ENCODE measurements around the gene ABR. TPM values are rescaled to one million over a fixed set of nuclear protein-coding genes. Genes with fewer than 3 reads are reported as not detected.
"Not testable (repeated sequence)": the region's sequence is repeated elsewhere in the genome, so short reads cannot be mapped to it uniquely, and the experiment has no call there.

ABR gene
- total RNA-seq, 2 donors from 2014 or later, result 159 to 200 TPM

- DNase-seq (ENCODE audit: low spot score), result no peak
- TF ChIP-seq CTCF (IDR thresholded peaks at IDR 0.05), result no peak
- Histone ChIP-seq H3K27ac (no peak overlapping the region), H3K4me1 (ENCODE audit: control insufficient read depth in 1 of 2, low read depth in 2 of 2) (peaks cover 16 to 39% of the 10 kb centered on the region in 2 donors), H3K36me3 (peaks cover 25% of the 10 kb centered on the region), H3K27me3 (replicated peaks; ENCODE audit: insufficient read depth) (no peaks in the 10 kb centered on the region), H3K9me3 (no peaks in the 10 kb centered on the region), H3K4me3 (no peak overlapping the region)
- ATAC-seq (ENCODE audit: insufficient number of reproducible peaks, low FRiP score, low read depth), result no peak
Observed at GRCh38 chr17:1050246-1050995, 129.4 kb downstream of the ABR start.

GRCh38 chr17:1049446-1050225 is 130.1 kb downstream of the ABR start:
- Histone ChIP-seq H3K27me3 (replicated peaks; ENCODE audit: insufficient read depth) (no peaks in the 10 kb centered on the region), H3K36me3 (peaks cover 22% of the 10 kb centered on the region), H3K9me3 (no peaks in the 10 kb centered on the region), H3K27ac (no peak overlapping the region), H3K4me1 (ENCODE audit: control insufficient read depth in 1 of 2, low read depth in 2 of 2) (peaks cover 21 to 47% of the 10 kb centered on the region in 2 donors), H3K4me3 (no peak overlapping the region)
- TF ChIP-seq CTCF (IDR thresholded peaks at IDR 0.05), result no peak
- DNase-seq (ENCODE audit: low spot score) (no peak), ATAC-seq (ENCODE audit: insufficient number of reproducible peaks, low FRiP score, low read depth) (no peak)

- H3K9me3 ChIP-seq; ATAC-seq (ENCODE audit: insufficient number of reproducible peaks, low FRiP score, low read depth); DNase-seq (ENCODE audit: low spot score); H3K4me3 ChIP-seq; H3K27me3 ChIP-seq (replicated peaks; ENCODE audit: insufficient read depth): not testable (repeated sequence)
- peak overlapping the region; percentile 95 for H3K27ac ChIP-seq
- peaks cover 28 to 57% of the 10 kb centered on the region in 2 donors for H3K4me1 ChIP-seq (ENCODE audit: control insufficient read depth in 1 of 2, low read depth in 2 of 2)
- peaks cover 15% of the 10 kb centered on the region for H3K36me3 ChIP-seq
Observed at GRCh38 chr17:1048516-1049115, 131.2 kb downstream of the ABR start.

GRCh38 chr17:1047879-1048470 is 131.8 kb downstream of the ABR start:
- no peak for TF ChIP-seq CTCF (IDR thresholded peaks at IDR 0.05)
- DNase-seq (ENCODE audit: low spot score) (no peak), ATAC-seq (ENCODE audit: insufficient number of reproducible peaks, low FRiP score, low read depth) (no peak)
- Histone ChIP-seq H3K9me3 (no peaks in the 10 kb centered on the region), H3K36me3 (peaks cover 12% of the 10 kb centered on the region), H3K27ac (peak overlapping the region; percentile 95), H3K4me3 (peak overlapping the region; percentile 47), H3K4me1 (ENCODE audit: control insufficient read depth in 1 of 2, low read depth in 2 of 2) (peaks cover 34 to 63% of the 10 kb centered on the region in 2 donors), H3K27me3 (replicated peaks; ENCODE audit: insufficient read depth) (no peaks in the 10 kb centered on the region)

- Histone ChIP-seq H3K4me1 (ENCODE audit: control insufficient read depth in 1 of 2, low read depth in 2 of 2) (peaks cover 35 to 70% of the 10 kb centered on the region in 2 donors), H3K4me3 (peak overlapping the region; percentile 47), H3K27me3 (replicated peaks; ENCODE audit: insufficient read depth) (no peaks in the 10 kb centered on the region), H3K36me3 (peaks cover 12% of the 10 kb centered on the region), H3K27ac (peak overlapping the region; percentile 95), H3K9me3 (no peaks in the 10 kb centered on the region)
- ATAC-seq (ENCODE audit: insufficient number of reproducible peaks, low FRiP score, low read depth), result peak; percentile 78
- TF ChIP-seq CTCF (IDR thresholded peaks at IDR 0.05), result peak; percentile 65
- peak; percentile 81 for DNase-seq (ENCODE audit: low spot score)
Observed at GRCh38 chr17:1047177-1047878, 132.5 kb downstream of the ABR start.
